ENCODE measurements around the gene TRIP12. TPM values are rescaled to one million over a fixed set of nuclear protein-coding genes. Genes with fewer than 3 reads are reported as not detected.

Gene TRIP12
- total RNA-seq, 1 experiment from 2014 or later = 166 TPM

DNA sequence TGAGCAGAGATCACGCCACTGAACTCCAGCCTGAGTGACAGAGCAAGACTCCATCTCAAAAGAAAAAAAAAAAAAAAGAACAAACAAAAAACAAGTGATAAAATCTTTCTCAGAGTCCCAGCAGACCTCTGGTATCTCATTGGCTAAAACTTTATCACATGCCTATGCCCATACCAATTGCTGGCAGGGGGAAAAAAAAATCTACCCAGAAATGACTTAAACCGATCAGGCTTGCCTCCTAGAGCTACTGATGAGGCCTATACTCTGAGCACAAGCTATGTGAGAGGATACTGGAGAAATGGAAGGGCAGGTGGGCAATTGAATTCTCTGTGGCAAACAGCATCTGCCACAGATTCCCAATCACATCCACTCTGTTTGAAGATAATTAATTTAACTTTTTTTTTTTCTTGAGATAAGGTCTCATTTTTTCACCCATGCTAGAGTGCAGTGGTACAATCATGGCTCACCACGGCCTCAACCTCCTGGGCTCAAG is 49.5 kb upstream of the TRIP12 start:
- no peaks in the 10 kb centered on the region for H3K36me3 Mint-ChIP-seq (ENCODE audit: insufficient read depth in 1 of 3, low read depth in 3 of 3)
- no peaks in the 10 kb centered on the region for H4K20me1 ChIP-seq (ENCODE audit: control insufficient read depth, insufficient read depth, insufficient read length)
- H3K18ac ChIP-seq (ENCODE audit: insufficient read length, low read depth, low read length) = no peak overlapping the region
- no peaks in the 10 kb centered on the region for H3K9me3 ChIP-seq (ENCODE audit: control insufficient read depth, low read depth, low read length)
- no peaks in the 10 kb centered on the region for H3K79me1 ChIP-seq (ENCODE audit: insufficient read depth, low read depth, low read length, poor library complexity, severe bottlenecking)
- no peak for DNase-seq
- no peak overlapping the region for H3K56ac ChIP-seq (ENCODE audit: insufficient read length, low read depth, low read length)
- H2BK12ac ChIP-seq (ENCODE audit: insufficient read length, low read depth, low read length) = no peak overlapping the region
- no peak overlapping the region for H2BK120ac ChIP-seq (ENCODE audit: low read depth, low read length, poor library complexity, severe bottlenecking)
- H3K27me3 Mint-ChIP-seq (ENCODE audit: low read depth) = no peaks in the 10 kb centered on the region
- no peaks in the 10 kb centered on the region for H3K27me3 ChIP-seq (ENCODE audit: insufficient read depth, low read length)
- H3K4ac ChIP-seq (ENCODE audit: low read depth, low read length) = no peak overlapping the region
- H3K23ac ChIP-seq (ENCODE audit: insufficient read length, low read depth, low read length) = no peak overlapping the region
- no peaks in the 10 kb centered on the region for H3K9me3 Mint-ChIP-seq
- no CpG with 5 or more reads among the region's 3 CpGs for WGBS (ENCODE audit: extremely low coverage, insufficient read length, low lambda C conversion rate)
- H3K4me2 ChIP-seq (ENCODE audit: insufficient read depth, insufficient read length, low read length) = no peak overlapping the region
- no peak overlapping the region; a peak in 1 of 7 replicates for H3K27ac Mint-ChIP-seq
- H3K4me1 ChIP-seq (ENCODE audit: insufficient read depth, low read length) = no peaks in the 10 kb centered on the region
- no peaks in the 10 kb centered on the region for H3K79me2 ChIP-seq (ENCODE audit: insufficient read depth, low read length)
- H2BK20ac ChIP-seq (ENCODE audit: low read depth, low read length, poor library complexity, severe bottlenecking) = no peak overlapping the region
- no peak overlapping the region for H4K5ac ChIP-seq (ENCODE audit: insufficient read length, low read depth, low read length)
- H2AFZ ChIP-seq (ENCODE audit: low read length) = no peak overlapping the region
- no peak overlapping the region for H2BK5ac ChIP-seq (ENCODE audit: insufficient read length, low read length)
- H3K4me1 Mint-ChIP-seq = no peaks in the 10 kb centered on the region
- H4K91ac ChIP-seq (ENCODE audit: insufficient read length, low read depth, low read length) = no peak overlapping the region
- H4K8ac ChIP-seq (replicated peaks; ENCODE audit: insufficient read length, low read depth, low read length) = no peak overlapping the region
- no peaks in the 10 kb centered on the region for H3K23me2 ChIP-seq (ENCODE audit: insufficient read length, low read depth, low read length, poor library complexity, severe bottlenecking)
- no peak overlapping the region for H2AK5ac ChIP-seq (ENCODE audit: insufficient read length, low read length)
- H3K27ac ChIP-seq (ENCODE audit: insufficient read length, low read depth, low read length) = no peak overlapping the region
- TF ChIP-seq, protein P1, sequence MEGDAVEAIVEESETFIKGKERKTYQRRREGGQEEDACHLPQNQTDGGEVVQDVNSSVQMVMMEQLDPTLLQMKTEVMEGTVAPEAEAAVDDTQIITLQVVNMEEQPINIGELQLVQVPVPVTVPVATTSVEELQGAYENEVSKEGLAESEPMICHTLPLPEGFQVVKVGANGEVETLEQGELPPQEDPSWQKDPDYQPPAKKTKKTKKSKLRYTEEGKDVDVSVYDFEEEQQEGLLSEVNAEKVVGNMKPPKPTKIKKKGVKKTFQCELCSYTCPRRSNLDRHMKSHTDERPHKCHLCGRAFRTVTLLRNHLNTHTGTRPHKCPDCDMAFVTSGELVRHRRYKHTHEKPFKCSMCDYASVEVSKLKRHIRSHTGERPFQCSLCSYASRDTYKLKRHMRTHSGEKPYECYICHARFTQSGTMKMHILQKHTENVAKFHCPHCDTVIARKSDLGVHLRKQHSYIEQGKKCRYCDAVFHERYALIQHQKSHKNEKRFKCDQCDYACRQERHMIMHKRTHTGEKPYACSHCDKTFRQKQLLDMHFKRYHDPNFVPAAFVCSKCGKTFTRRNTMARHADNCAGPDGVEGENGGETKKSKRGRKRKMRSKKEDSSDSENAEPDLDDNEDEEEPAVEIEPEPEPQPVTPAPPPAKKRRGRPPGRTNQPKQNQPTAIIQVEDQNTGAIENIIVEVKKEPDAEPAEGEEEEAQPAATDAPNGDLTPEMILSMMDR (conservative IDR thresholded peaks at IDR 0.05) = no peak
- no peak overlapping the region for H3K14ac ChIP-seq (ENCODE audit: insufficient read depth, low read length)
- H3T11ph ChIP-seq (ENCODE audit: low read length) = no peak overlapping the region
- no peak overlapping the region for H3K4me3 Mint-ChIP-seq
- H3K9ac ChIP-seq (ENCODE audit: extremely low read depth, insufficient read length, low read length) = no peak overlapping the region
- no peak overlapping the region for H2BK15ac ChIP-seq (ENCODE audit: low read depth, low read length)

All from H9 (cell line).